SKM-1 treated with dmso at 0.1 percent for 144 hours (cell line): ENCODE results near the gene SMAD9.

ENCODE experiments used
- DNase-seq: peaks from one replicate; lab custom pipeline; 2025; ENCODE audit not compliant: unreplicated experiment; lab: John Stamatoyannopoulos, UW

SMAD9 gene

DNA sequence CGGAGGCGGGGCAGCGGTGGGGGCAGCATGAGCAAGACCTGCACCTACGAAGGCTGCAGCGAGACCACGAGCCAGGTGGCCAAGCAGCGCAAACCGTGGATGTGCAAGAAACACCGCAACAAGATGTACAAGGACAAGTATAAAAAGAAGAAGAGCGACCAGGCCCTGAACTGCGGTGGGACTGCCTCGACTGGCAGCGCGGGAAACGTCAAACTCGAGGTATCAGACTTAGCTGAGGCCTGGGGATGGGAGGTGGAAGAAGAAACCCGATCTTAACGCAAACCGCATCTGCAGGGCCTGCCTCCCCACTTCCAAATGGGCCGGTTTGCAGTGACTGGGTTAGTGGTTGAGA lies 100.3 kb downstream of the SMAD9 start:
- peak; percentile 28 for DNase-seq

GRCh38 chr13:36818804-36819738 lies 101.0 kb downstream of the SMAD9 start, which contains the start of gene RFXAP:
RFXAP (plus strand) TSS chr13:36819222; CDS start chr13:36819358, 136 bp downstream.
- peak; percentile 78 for DNase-seq

DNA sequence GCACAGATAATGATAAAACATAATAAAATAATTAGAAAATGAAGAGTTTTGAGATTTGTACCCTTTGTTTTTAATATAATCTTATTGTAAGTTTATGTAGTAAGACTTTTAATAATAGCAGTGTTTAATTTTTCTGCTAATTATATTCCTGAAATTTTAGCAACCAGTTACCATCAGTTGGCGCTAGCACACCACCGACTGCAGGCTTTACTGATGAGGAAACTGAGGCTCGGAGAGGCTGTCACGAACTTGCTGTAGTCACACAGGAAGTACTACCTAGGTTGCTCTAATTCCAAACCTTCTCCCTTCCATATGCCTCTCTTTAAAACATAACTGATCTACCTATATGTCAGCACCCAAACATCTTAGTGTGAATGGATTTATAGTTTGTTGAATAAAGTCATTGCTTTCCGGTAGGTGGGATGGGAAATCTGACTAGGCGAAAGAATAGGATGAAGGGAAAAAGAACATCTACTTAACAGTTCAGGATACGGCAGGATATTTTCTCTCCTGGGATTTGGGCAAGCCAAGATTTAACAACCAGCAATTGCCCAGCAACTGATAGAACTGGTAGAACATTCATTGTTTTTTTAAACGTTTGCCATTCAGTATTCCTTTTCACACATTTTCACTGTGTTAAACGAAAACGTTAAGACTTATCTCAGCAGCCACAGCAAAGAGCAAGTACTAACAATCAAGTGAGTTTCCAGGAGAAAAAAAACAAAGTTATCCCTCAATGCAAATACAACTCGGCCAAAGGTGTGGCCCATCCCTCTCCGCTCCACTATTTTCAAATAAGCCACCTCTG lies 101.8 kb downstream of the SMAD9 start:
- DNase-seq = no peak

- peak; percentile 35 for DNase-seq
Observed at GRCh38 chr13:36815062-36815461, 105.0 kb downstream of the SMAD9 start.

- DNase-seq = no peak
Observed at GRCh38 chr13:36814465-36814864, 105.6 kb downstream of the SMAD9 start.

DNA sequence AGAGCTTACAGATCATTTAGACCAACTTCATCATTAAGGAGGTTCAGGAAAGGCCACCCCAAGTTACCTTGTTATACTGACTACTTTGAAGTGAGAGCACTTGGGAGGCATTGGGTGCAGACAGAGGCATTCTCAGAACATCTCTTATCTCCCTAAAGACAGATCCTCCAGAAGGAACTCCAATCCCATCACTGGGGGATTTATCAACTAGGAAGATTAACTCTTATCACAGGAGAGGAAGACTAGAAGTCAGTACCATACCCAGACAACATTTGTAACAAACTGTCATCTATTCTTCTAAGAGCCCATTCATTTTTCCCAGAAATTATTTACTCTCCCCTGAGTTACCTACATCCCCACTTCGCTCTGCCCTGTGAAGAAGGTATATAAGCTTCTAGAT lies 106.8 kb downstream of the SMAD9 start:
- DNase-seq = no peak

DNA sequence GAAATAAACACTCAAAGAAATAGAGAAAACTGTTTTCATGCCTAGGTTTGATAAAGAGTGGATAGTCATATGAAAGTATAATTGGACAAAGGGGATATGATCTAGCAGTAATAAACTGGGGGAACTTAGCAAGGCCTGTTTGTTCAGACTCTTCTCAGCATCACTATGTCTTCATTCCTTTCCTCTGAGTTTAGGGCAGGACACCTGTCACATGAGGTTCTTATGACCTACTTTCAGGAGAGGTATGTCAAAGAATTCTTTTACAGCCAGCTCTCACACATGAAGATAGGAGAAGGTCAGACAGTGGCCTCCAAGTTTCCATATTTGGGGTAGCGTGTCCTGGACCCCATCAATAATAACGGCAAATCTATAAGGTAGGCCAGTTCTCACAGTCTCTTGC lies 112.4 kb downstream of the SMAD9 start:
- DNase-seq = no peak

GRCh38 chr13:36806102-36806501 lies 113.9 kb downstream of the SMAD9 start:
- no peak for DNase-seq

DNA sequence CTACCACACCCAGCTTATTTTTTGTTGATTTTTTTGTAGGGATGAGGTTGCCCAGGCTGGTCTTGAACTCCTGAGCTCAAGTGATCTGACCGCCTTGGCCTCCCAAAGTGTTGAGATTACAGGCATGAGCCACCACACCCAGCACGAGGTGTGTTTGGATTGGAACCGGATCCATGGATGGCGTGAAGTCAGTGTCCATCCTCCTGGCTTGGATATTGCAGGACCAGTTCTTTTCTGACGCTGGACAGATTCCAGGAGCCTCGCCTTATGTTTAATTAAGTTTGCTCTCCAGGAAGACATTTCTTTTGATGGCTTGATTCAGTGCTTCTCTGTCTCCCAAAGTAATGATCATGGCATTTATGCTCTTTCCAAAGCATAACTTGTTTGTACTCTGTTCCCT lies 115.5 kb downstream of the SMAD9 start:
- no peak for DNase-seq

GRCh38 chr13:36801035-36801434 lies 119.0 kb downstream of the SMAD9 start:
- DNase-seq = no peak

DNA sequence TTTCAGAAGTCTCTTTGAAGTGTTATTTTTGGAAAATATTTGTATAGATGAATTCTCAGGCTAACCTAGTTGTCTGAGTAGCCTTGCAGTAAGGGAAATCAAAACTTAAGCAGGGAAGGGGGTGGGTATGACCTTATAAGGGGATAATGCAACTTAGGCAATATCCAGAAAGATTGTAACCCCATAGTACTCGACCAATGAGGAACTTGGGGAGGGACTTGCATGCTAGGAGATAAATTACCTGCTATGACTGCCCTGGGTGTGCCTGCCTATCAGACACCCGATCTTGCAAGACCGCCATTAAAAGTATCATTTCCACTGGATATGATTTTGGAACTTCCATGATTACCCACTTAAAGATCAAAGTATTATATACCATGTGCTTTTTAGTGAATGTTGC lies 124.0 kb downstream of the SMAD9 start:
- no peak for DNase-seq

GRCh38 chr13:36795463-36795862 lies 124.6 kb downstream of the SMAD9 start:
- DNase-seq = no peak
